GM18502 (cell line): ENCODE measurements around the gene CS.
"Not testable (repeated sequence)": the region's sequence is repeated elsewhere in the genome, so short reads cannot be mapped to it uniquely, and the experiment has no call there.

Experiments used
- ATAC-seq: cut with Tn5 transposase; IDR thresholded peaks from one replicate; pipeline ENCODE4 v1.9.1; 2021; ENCODE audit warnings: mild to moderate bottlenecking; ENCODE audit not compliant: unreplicated experiment, poor library complexity

Gene CS

GRCh38 chr12:56282579-56282978 lies 17.6 kb downstream of the CS start:
- no peak for ATAC-seq

- ATAC-seq, result no peak
Measured at GRCh38 chr12:56282030-56282429, 18.1 kb downstream of the CS start.

- no peak for ATAC-seq
Measured at GRCh38 chr12:56280849-56281248, 19.3 kb downstream of the CS start.

- ATAC-seq, result no peak
Measured at GRCh38 chr12:56278905-56279304, 21.2 kb downstream of the CS start.

- no peak for ATAC-seq
Measured at GRCh38 chr12:56274299-56274698, 25.8 kb downstream of the CS start.

GRCh38 chr12:56272468-56272867 lies 27.7 kb downstream of the CS start:
- ATAC-seq, result not testable (repeated sequence)

- ATAC-seq, result no peak
Measured at GRCh38 chr12:56271031-56271430, 29.1 kb downstream of the CS start.

GRCh38 chr12:56267443-56268071 lies 32.6 kb downstream of the CS start:
- peak; percentile 7 for ATAC-seq

- peak; percentile 92 for ATAC-seq
Measured at GRCh38 chr12:56266693-56267442, 33.3 kb downstream of the CS start, which contains the start of gene COQ10A. Gene COQ10A, plus strand, starts transcription at chr12:56266942. Its CDS starts 177 bp downstream, at chr12:56267119.

- ATAC-seq, result not testable (repeated sequence)
Measured at GRCh38 chr12:56266068-56266692, 34.0 kb downstream of the CS start.

- not testable (repeated sequence) for ATAC-seq
Measured at GRCh38 chr12:56262955-56263354, 37.2 kb downstream of the CS start.

- ATAC-seq, result no peak
Measured at GRCh38 chr12:56261503-56262232, 38.5 kb downstream of the CS start.

GRCh38 chr12:56260921-56261320 lies 39.2 kb downstream of the CS start:
- no peak for ATAC-seq

GRCh38 chr12:56260380-56260779 lies 39.8 kb downstream of the CS start:
- no peak for ATAC-seq

GRCh38 chr12:56258820-56259183 lies 41.3 kb downstream of the CS start:
- no peak for ATAC-seq

- ATAC-seq, result peak; percentile 90
Measured at GRCh38 chr12:56258068-56258819, 41.9 kb downstream of the CS start, which contains the start of gene ANKRD52. Gene ANKRD52, minus strand, starts transcription at chr12:56258384. Its CDS starts 115 bp downstream, at chr12:56258269.

GRCh38 chr12:56257491-56258067 lies 42.6 kb downstream of the CS start:
- no peak for ATAC-seq

- no peak for ATAC-seq
Measured at GRCh38 chr12:56257071-56257470, 43.1 kb downstream of the CS start.

GRCh38 chr12:56256326-56256960 lies 43.7 kb downstream of the CS start:
- ATAC-seq, result no peak
